ENCODE data around the gene SLC11A2.
"Not testable (repeated sequence)": the region's sequence is repeated elsewhere in the genome, so short reads cannot be mapped to it uniquely, and the experiment has no call there.

The SLC11A2 gene

GRCh38 chr12:50933459-50934124 is 92.6 kb downstream of the SLC11A2 start:
- H3K4me1 ChIP-seq (ENCODE audit: low read length), result no peaks in the 10 kb centered on the region
- H3K27ac ChIP-seq (ENCODE audit: low read length), result no peak overlapping the region
- no peak overlapping the region for H3K4me2 ChIP-seq (ENCODE audit: low read length)

GRCh38 chr12:50932787-50933280 is 93.3 kb downstream of the SLC11A2 start:
- Histone ChIP-seq H3K36me3 (replicated peaks; ENCODE audit: low read depth, low read length) (peaks cover 15% of the 10 kb centered on the region), H3K27ac (ENCODE audit: low read length) (no peak overlapping the region), H3K4me3 (ENCODE audit: low read length) (no peak overlapping the region), H2AFZ (ENCODE audit: low read depth, low read length) (no peak overlapping the region), H3K9me3 (ENCODE audit: insufficient read depth, low read length) (peaks cover 4% of the 10 kb centered on the region; the same call in 1 of the 2 replicates), H4K20me1 (ENCODE audit: insufficient read depth, low read length) (no peaks in the 10 kb centered on the region), H3K27me3 (ENCODE audit: low read depth, low read length) (no peaks in the 10 kb centered on the region), H3K9ac (ENCODE audit: low read length) (no peak overlapping the region), H3K4me1 (ENCODE audit: low read length) (peaks cover 3% of the 10 kb centered on the region), H3K79me2 (ENCODE audit: low read length) (0 out of 2 replicates have a peak, but pooled peaks cover 6% of the 10 kb centered on the region), H3K4me2 (ENCODE audit: low read length) (no peak overlapping the region)
- TF ChIP-seq, protein P1, sequence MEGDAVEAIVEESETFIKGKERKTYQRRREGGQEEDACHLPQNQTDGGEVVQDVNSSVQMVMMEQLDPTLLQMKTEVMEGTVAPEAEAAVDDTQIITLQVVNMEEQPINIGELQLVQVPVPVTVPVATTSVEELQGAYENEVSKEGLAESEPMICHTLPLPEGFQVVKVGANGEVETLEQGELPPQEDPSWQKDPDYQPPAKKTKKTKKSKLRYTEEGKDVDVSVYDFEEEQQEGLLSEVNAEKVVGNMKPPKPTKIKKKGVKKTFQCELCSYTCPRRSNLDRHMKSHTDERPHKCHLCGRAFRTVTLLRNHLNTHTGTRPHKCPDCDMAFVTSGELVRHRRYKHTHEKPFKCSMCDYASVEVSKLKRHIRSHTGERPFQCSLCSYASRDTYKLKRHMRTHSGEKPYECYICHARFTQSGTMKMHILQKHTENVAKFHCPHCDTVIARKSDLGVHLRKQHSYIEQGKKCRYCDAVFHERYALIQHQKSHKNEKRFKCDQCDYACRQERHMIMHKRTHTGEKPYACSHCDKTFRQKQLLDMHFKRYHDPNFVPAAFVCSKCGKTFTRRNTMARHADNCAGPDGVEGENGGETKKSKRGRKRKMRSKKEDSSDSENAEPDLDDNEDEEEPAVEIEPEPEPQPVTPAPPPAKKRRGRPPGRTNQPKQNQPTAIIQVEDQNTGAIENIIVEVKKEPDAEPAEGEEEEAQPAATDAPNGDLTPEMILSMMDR (IDR thresholded peaks at IDR 0.05; ENCODE audit: low read depth, low read length), result no peak
- TF ChIP-seq EZH2phosphoT487 (IDR thresholded peaks at IDR 0.05; ENCODE audit: low read depth), result no peak

More at GRCh38 chr12:50933459-50934124, 92.6 kb downstream of the SLC11A2 start:
- no peaks in the 10 kb centered on the region for H4K20me1 ChIP-seq (ENCODE audit: insufficient read depth, low read length)
- no peaks in the 10 kb centered on the region for H3K79me2 ChIP-seq (ENCODE audit: low read length)
- H2AFZ ChIP-seq (ENCODE audit: low read depth, low read length), result no peak overlapping the region
- H3K4me3 ChIP-seq (ENCODE audit: low read length), result no peak overlapping the region
- TF ChIP-seq EZH2phosphoT487 (IDR thresholded peaks at IDR 0.05; ENCODE audit: low read depth), result no peak
- TF ChIP-seq, protein P1 (IDR thresholded peaks at IDR 0.05; ENCODE audit: low read depth, low read length), result no peak
- no peak overlapping the region for H3K9ac ChIP-seq (ENCODE audit: low read length)
- peaks cover 4% of the 10 kb centered on the region; the same call in 1 of the 2 replicates for H3K9me3 ChIP-seq (ENCODE audit: insufficient read depth, low read length)
- H3K36me3 ChIP-seq (replicated peaks; ENCODE audit: low read depth, low read length), result peaks cover 15% of the 10 kb centered on the region
- H3K27me3 ChIP-seq (ENCODE audit: low read depth, low read length), result no peaks in the 10 kb centered on the region

DNA sequence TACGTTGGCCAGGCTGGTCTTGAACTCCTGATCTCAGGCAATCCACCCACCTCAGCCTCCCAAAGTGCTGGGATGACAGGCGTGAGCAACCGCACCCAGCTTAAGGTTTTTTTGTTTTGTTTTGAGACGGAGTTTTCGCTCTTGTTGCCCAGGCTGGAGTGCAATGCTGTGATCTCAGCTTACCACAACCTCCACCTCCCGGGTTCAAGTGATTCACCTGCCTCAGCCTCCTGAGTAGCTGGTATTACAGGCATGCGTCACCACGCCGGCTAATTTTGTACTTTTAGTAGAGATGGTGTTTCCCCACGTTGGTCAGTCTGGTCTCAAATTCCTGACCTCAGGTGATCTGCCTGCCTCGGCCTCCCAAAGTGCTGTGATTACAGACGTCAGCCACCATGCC is 95.7 kb downstream of the SLC11A2 start:
- not testable (repeated sequence) for H4K20me1 ChIP-seq (ENCODE audit: insufficient read depth, low read length); H3K27ac ChIP-seq (ENCODE audit: low read length); H3K9me3 ChIP-seq (ENCODE audit: insufficient read depth, low read length); H3K4me3 ChIP-seq (ENCODE audit: low read length); H3K27me3 ChIP-seq (ENCODE audit: low read depth, low read length); H2AFZ ChIP-seq (ENCODE audit: low read depth, low read length); H3K9ac ChIP-seq (ENCODE audit: low read length); H3K36me3 ChIP-seq (replicated peaks; ENCODE audit: low read depth, low read length); H3K4me2 ChIP-seq (ENCODE audit: low read length)
- H3K4me1 ChIP-seq (ENCODE audit: low read length), result peaks cover 22% of the 10 kb centered on the region
- peaks cover 11% of the 10 kb centered on the region; the same call in 1 of the 2 replicates for H3K79me2 ChIP-seq (ENCODE audit: low read length)

DNA sequence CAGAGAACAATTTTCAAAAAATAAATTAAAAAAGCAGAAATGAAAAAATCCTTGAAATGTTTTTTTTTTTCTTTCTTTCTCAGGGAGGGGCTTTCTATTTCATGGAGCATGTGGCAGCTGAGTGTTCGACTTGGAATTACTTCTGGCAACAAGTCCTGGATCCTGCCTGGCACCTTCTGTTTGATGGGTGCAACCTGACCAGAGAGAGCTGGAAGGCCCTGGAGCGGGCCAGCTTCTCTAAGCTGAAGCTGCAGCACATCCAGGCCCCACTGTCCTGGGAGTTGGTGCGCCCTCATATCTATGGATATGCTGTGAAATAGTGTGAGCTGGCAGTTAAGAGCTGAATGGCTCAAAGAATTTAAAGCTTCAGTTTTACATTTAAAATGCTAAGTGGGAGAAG is 96.4 kb downstream of the SLC11A2 start:
- H3K36me3 ChIP-seq (replicated peaks; ENCODE audit: low read depth, low read length), result peaks cover 5% of the 10 kb centered on the region
- H3K9ac ChIP-seq (ENCODE audit: low read length), result no peak overlapping the region
- peaks cover 11% of the 10 kb centered on the region for H3K79me2 ChIP-seq (ENCODE audit: low read length)
- no peak overlapping the region for H3K27ac ChIP-seq (ENCODE audit: low read length)
- peaks cover 28% of the 10 kb centered on the region for H3K4me1 ChIP-seq (ENCODE audit: low read length)
- no peaks in the 10 kb centered on the region for H4K20me1 ChIP-seq (ENCODE audit: insufficient read depth, low read length)
- H3K27me3 ChIP-seq (ENCODE audit: low read depth, low read length), result no peaks in the 10 kb centered on the region
- no peak overlapping the region for H3K4me3 ChIP-seq (ENCODE audit: low read length)
- no peaks in the 10 kb centered on the region for H3K9me3 ChIP-seq (ENCODE audit: insufficient read depth, low read length)
- no peak for TF ChIP-seq EZH2phosphoT487 (IDR thresholded peaks at IDR 0.05; ENCODE audit: low read depth)
- TF ChIP-seq, protein P1 (IDR thresholded peaks at IDR 0.05; ENCODE audit: low read depth, low read length), result no peak
- no peak overlapping the region for H3K4me2 ChIP-seq (ENCODE audit: low read length)
- H2AFZ ChIP-seq (ENCODE audit: low read depth, low read length), result no peak overlapping the region

All from OCI-LY3 (cell line).